HG02885 (cell line): ENCODE data around the gene PDE9A.

Experiments
- ATAC-seq: cut with Tn5 transposase; IDR thresholded peaks from one replicate; pipeline ENCODE4 v1.9.1; 2021; ENCODE audit warnings: mild to moderate bottlenecking; ENCODE audit not compliant: unreplicated experiment, poor library complexity

The PDE9A gene

DNA sequence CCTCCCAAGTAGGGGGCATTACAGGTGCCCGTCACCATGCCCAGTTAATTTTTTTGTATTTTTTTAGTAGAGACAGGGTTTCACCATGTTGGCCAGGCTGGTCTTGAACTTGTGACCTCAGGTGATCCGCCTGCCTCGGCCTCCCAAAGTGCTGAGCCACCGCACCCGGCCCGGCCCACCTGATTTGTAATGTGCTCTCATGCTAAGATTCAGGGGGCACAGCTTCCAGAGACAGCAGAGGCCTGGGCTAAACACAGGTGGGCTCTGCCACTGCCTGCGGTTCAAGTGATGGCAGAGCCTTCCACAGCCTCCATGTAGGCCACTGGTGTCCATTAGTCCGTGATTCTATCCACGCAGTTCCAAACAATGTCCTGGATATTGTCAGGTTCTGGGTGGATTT, 98.4 kb downstream of the PDE9A start:
- ATAC-seq: no peak

- ATAC-seq: no peak
These were observed 100.4 kb downstream of the PDE9A start for GRCh38 chr21:42753804-42754203.

DNA sequence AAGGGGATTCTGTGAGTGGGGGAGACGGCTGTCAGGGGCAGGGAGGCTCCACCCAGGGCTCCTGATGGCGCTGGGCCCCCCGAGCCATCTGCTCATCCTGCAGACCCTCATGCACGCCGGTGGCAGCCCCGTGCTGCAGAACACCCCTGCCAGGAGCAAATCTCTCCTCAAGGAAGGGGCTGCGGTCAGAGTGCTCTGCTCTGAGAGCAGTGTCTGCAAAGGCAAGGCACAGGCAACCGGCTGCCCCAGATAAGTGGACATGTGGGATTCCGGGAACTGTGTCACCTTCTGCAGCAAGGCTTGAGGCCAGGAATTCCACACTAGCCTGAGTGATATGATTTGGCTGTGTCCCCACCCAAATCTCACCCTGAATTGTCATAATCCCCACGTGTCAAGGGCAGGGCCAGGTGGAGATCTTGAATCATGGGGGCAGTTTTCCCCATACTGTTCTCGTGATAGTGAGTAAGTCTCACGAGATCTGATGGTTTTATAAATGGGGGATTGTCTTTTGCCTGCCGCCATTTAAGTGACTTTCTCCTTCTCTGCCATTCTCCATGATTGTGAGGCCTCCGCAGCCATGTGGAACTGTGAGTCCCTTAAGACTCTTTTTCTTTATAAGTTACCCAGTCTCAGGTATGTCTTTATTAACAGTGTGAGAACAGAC, 101.0 kb downstream of the PDE9A start:
- ATAC-seq: no peak

DNA sequence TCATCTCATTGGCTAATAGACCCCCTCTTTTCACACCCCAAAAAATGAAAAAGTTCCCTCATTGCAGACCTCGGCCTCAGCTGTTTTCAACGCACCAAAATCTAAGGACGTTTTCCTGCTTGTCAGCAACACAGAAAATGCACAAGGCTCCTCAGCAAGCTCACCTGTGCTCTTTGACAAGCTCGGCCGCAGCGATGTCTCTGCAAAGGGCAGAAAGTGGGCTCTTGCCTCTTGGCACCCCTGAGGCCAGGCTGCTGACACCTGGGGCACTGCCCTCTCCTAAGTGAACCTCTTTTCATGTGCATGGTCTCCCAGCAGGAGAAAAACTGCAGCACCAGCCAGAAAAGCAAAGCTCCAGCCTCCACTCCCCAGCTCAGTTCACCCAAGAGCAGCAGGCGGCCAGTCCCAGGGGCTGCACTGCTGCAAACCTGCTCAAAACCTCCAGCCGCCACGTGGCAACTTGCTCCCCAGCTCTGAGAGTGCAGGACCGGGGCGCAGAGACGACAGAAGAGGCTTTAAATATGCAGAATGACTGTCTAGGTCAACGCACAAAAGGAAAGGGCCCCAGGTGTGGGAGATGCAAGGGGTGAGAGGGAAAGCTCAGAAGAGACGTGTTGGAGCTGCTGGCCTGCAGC, 101.7 kb downstream of the PDE9A start:
- ATAC-seq: no peak

GRCh38 chr21:42755766-42756579, 102.6 kb downstream of the PDE9A start:
- no peak for ATAC-seq

GRCh38 chr21:42756580-42757250, 103.3 kb downstream of the PDE9A start:
- ATAC-seq: no peak

DNA sequence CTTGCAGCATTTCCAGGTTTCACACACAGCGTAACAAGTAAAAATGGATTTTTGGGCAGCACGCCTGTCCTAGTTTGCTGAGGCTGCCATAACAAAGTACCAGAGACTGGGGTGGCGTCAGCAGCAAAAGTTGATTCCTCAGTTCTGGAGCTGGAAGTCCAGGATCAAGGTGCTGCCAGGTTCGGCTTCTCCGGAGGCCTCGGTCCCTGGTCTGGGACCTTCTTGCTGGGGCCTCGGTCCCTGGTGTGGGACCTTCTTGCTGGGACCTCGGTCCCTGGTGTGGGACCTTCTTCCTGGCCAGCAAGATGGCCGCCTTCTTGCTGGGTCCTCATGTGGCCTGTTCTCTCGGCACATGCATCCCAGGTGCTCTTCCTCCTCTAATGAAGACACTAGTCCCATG, 104.0 kb downstream of the PDE9A start:
- ATAC-seq: no peak

- ATAC-seq: no peak
These were observed 104.6 kb downstream of the PDE9A start for GRCh38 chr21:42757826-42758655.

- ATAC-seq: no peak
These were observed 105.5 kb downstream of the PDE9A start for GRCh38 chr21:42758721-42759593.

GRCh38 chr21:42759594-42759927, 106.1 kb downstream of the PDE9A start:
- ATAC-seq: no peak

DNA sequence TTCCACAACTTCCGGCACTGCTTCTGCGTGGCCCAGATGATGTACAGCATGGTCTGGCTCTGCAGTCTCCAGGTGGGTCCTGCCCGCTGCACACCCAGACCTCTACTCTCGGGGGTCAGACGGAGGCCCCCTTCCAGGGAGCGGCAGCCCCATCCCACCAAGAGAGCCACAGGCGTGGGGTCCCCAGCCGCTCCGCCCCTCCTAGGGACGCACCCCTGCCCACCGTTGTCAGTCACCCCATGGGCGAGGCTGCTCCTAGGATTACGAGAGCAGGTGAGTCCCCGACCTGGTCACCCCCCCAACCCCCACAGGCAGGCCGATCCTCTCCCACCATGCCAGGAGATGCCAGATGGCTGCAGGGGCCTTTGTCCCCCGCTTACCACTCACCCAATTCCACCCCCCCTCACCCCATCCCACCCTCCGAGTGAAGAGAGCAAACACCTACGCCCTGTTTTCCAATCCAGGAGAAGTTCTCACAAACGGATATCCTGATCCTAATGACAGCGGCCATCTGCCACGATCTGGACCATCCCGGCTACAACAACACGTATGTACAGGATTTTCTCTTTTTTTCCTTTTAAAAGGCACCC, 107.0 kb downstream of the PDE9A start:
- no peak for ATAC-seq

DNA sequence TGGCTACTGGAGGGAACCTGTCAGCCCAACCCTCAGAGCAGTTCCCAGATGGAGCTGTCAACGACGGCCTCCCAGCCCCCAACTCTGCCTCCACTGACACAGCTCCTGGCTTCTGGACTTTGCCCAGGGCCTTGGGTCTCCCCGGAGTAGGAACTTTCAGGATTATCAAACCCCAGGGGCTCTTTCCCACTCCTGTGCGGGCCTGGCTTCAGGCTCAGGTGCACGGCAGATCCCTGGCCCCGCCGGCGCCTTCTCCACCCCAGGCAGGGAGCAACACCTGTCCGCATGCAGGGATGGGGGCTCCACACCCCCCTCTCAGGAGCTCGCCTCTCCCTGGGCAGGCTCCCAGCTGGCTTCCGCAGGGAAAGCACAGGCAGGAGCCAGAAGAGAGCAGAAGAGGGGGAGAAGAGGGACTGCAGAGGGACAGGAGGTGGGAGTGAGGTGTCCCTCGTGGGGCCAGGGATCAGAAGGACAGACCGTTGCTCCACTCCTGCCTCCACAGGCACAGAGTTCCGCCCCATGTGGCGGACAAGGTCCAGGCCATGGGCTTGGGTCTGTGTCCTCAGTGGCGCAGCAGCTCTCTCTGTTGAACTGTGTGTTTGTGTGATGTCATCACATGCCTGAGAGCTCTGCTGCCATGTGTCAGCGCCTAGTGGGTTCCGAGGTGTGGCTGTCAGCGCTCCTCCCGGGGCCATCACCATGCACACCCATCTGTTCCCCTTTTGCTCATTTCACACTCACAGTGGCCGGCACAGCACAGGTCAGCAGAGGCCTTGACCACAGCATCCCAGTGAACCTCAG, 107.7 kb downstream of the PDE9A start:
- no peak for ATAC-seq

- no peak for ATAC-seq
These were observed 108.4 kb downstream of the PDE9A start for GRCh38 chr21:42761776-42762335.

DNA sequence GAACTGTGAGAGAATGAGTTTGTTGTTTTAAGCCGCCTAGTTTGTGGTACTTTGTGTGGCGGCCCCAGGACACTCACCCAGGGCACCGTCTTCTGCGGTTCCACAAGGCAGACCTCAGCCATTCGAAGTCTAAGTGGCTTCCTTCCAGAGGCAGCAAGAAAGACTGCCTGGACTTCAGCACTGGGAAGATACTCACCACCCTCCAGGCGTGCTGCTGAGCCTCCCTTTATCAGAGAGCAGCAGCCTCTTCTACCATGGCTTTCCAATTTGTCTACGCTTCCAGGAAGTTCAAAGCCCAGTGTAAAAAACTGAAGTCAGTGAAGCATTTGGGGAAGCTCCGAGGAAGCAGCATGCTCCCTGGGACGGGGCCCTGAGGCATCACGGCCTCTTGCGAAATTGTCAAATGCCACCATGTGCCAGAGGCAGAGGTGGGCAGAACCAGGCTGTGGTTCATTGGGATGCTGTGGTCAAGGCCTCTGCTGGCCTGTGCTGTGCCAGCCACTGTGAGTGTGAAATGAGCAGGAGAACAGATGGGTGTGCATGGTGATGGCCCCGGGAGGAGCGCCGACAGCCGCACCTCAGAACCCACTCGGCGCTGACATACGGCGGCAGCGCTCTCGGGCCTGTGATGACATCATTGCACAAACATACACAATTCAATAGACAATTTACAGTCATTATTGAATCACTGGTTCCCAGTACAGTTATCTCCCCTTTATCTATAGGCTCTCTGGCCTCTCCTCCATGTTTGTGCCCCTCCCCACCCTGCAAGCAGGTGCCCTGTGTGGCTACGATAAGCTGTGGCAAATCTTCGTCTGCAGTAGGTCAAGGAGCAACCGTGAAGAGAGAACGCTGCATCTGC, 110.4 kb downstream of the PDE9A start:
- no peak for ATAC-seq

DNA sequence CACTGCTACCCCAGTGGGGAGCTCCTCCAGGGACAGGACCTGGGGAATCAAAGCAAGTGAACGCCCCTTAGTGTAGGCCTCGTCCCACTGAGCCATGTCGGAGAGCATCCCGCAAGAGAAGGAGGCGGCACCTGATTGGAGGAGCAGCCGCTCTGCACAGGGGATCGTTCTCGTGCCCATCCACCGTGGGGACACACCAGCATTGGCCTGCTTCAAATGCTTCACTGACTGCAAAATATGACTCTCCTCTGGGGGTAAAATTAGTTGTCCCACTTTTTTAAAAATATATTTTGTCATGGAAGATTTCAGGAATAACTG, 111.0 kb downstream of the PDE9A start:
- ATAC-seq: no peak

DNA sequence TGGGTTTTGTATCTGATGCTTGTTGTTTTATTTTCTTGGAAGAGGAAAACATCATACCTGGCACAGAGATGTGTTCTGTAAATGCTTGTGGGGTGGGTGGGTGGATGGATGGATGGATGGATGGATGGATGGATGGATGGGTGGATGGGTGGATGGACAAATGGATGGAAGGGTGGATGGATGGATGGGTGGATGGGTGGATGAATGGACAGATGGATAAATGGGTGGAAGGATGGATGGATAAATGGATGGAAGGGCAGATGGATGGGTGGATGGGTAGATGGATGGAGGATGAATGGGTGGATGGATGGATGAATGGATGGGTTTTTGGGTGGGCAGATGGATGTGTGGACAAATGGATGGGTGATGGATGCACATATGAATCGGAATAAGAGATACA, 111.5 kb downstream of the PDE9A start:
- ATAC-seq: no peak

DNA sequence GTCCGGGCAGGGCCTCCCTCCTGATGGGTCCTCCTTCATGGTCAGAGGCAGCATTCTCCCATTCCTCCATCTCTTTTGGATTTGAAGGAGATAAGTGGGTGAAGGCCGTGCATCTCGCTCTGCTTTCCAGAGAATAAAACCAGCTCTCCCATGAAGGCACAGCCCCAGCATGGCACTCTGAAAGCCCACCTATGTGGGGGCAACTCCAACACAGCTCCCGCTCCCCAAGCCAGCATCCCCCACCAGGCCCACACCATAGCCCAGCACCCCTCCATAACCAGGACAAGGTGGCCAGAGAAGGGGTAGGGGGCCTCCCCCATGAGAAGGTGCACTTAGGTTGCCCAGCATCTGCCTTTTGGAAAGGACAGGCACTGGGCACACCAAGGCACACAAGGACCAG, 112.2 kb downstream of the PDE9A start:
- no peak for ATAC-seq
